ENCODE results near the gene LMTK2. TPM values are rescaled to one million over a fixed set of nuclear protein-coding genes. Genes with fewer than 3 reads are reported as not detected.

The LMTK2 gene
- total RNA-seq, 2 experiments from 2014 or later = 11.4 to 13.1 TPM

GRCh38 chr7:98221611-98222532 is 115.2 kb downstream of the LMTK2 start:
- no peak for DNase-seq
- Mint-ChIP-seq H3K9me3 (no peaks in the 10 kb centered on the region), H3K36me3 (ENCODE audit: low read depth) (peaks cover 12% of the 10 kb centered on the region), H3K27me3 (ENCODE audit: low read depth) (no peaks in the 10 kb centered on the region), H3K27ac (no peak overlapping the region), H3K4me3 (no peak overlapping the region), H3K4me1 (ENCODE audit: low read depth) (peaks cover 15% of the 10 kb centered on the region)
- intact Hi-C loops (cut with micrococcal nuclease) = no loop called here
- CTCF ChIA-PET = no interaction called here

GRCh38 chr7:98222533-98223195 is 116.0 kb downstream of the LMTK2 start:
- Mint-ChIP-seq H3K27me3 (ENCODE audit: low read depth) (no peaks in the 10 kb centered on the region), H3K36me3 (ENCODE audit: low read depth) (peaks cover 12% of the 10 kb centered on the region), H3K9me3 (no peaks in the 10 kb centered on the region), H3K27ac (no peak overlapping the region), H3K4me3 (no peak overlapping the region), H3K4me1 (ENCODE audit: low read depth) (peaks cover 15% of the 10 kb centered on the region)
- DNase-seq = no peak
- CTCF ChIA-PET = no interaction called here
- intact Hi-C loops (cut with micrococcal nuclease) = no loop called here

GRCh38 chr7:98223351-98223897 is 116.8 kb downstream of the LMTK2 start:
- intact Hi-C loops (cut with micrococcal nuclease) = no loop called here
- Mint-ChIP-seq H3K27ac (no peak overlapping the region), H3K36me3 (ENCODE audit: low read depth) (peaks cover 13% of the 10 kb centered on the region), H3K9me3 (no peaks in the 10 kb centered on the region), H3K27me3 (ENCODE audit: low read depth) (no peaks in the 10 kb centered on the region), H3K4me1 (ENCODE audit: low read depth) (peaks cover 11% of the 10 kb centered on the region), H3K4me3 (no peak overlapping the region)
- CTCF ChIA-PET = no interaction called here
- no peak for DNase-seq

GRCh38 chr7:98223898-98224700 is 117.4 kb downstream of the LMTK2 start:
- CTCF ChIA-PET = interaction anchor here (0.5 kb wide), 1 partner anchor 137 kb away, joined by 3 read pairs; no protein-coding TSS in a partner anchor
- intact Hi-C loops (cut with micrococcal nuclease) = no loop called here

GRCh38 chr7:98224701-98225181 is 118.1 kb downstream of the LMTK2 start:
- H3K4me1 Mint-ChIP-seq (ENCODE audit: low read depth) = no peaks in the 10 kb centered on the region
- no peak overlapping the region for H3K4me3 Mint-ChIP-seq
- intact Hi-C loops (cut with micrococcal nuclease) = no loop called here
- DNase-seq = no peak
- CTCF ChIA-PET = interaction anchor here (0.5 kb wide), 1 partner anchor 138 kb away, joined by 3 read pairs; no protein-coding TSS in a partner anchor
- no peaks in the 10 kb centered on the region for H3K9me3 Mint-ChIP-seq
- H3K27me3 Mint-ChIP-seq (ENCODE audit: low read depth) = no peaks in the 10 kb centered on the region
- H3K27ac Mint-ChIP-seq = no peak overlapping the region
- peaks cover 13% of the 10 kb centered on the region for H3K36me3 Mint-ChIP-seq (ENCODE audit: low read depth)

More at GRCh38 chr7:98223898-98224700, 117.4 kb downstream of the LMTK2 start:
- Mint-ChIP-seq H3K4me3 (no peak overlapping the region), H3K36me3 (ENCODE audit: low read depth) (peaks cover 13% of the 10 kb centered on the region), H3K27me3 (ENCODE audit: low read depth) (no peaks in the 10 kb centered on the region), H3K27ac (no peak overlapping the region), H3K9me3 (no peaks in the 10 kb centered on the region), H3K4me1 (ENCODE audit: low read depth) (peaks cover 4% of the 10 kb centered on the region)
- DNase-seq = no peak

DNA sequence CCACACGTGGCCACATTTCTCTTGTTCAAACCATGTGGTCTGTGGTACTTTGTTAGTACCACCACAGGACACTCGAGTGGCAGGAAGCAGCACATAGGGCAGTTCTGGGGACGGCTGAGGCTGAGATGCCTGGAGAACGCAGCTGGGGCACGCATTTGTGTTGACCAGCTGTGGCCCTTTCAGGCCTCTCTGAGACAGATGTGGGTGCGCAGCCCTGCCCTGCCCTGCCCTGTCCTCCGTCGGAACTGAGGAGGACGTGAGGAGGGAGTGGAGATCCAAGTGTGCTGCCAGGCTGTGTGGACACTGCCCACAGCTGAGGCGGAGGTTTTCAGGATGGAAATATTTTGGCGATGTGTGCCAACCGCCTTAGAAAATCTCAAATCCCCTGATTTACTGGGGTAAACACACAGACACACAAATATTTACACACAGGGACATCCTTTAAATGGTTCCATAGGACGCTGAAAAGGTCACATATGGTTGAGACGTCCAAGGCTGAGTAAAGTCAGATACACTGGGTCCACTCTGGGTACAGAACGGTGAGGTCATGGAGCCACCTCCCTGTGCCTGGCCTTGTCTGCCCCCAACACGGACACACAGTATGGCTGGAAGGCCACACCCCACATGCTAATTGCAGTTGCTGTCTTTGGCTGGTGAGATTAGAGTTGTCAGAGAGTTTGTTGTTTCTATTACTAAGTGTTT is 119.4 kb downstream of the LMTK2 start:
- no peaks in the 10 kb centered on the region for H3K9me3 Mint-ChIP-seq
- no peak for DNase-seq
- no peak overlapping the region for H3K4me3 Mint-ChIP-seq
- intact Hi-C loops (cut with micrococcal nuclease) = no loop called here
- H3K36me3 Mint-ChIP-seq (ENCODE audit: low read depth) = peaks cover 12% of the 10 kb centered on the region
- H3K4me1 Mint-ChIP-seq (ENCODE audit: low read depth) = no peaks in the 10 kb centered on the region
- CTCF ChIA-PET = interaction anchor here (0.9 kb wide), 1 partner anchor 18 kb away, joined by 4 read pairs; no protein-coding TSS in a partner anchor
- H3K27ac Mint-ChIP-seq = no peak overlapping the region
- H3K27me3 Mint-ChIP-seq (ENCODE audit: low read depth) = no peaks in the 10 kb centered on the region

DNA sequence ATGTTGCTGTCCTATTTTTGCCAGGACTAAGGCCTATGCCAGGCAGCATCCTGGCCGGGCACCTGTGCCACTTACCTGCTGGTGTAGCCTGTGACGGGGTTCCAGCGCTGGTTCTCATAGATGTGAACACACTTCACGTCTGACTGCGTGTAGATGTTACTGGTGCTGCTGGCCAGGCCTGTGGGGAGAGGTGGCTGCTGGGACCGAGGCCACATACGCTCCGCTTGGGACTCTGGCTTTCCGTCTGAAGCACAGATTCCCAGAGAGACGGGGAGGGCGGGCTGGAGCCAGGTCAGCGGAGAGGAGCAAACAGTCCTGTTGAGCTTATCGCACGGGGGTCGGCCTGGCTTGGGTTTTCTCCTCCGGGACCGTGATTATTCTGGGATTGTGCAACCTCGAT is 121.3 kb downstream of the LMTK2 start:
- CTCF ChIA-PET = no interaction called here
- Mint-ChIP-seq H3K27me3 (ENCODE audit: low read depth) (no peaks in the 10 kb centered on the region), H3K4me1 (ENCODE audit: low read depth) (no peaks in the 10 kb centered on the region), H3K36me3 (ENCODE audit: low read depth) (peaks cover 12% of the 10 kb centered on the region), H3K27ac (no peak overlapping the region), H3K4me3 (no peak overlapping the region), H3K9me3 (no peaks in the 10 kb centered on the region)
- DNase-seq = no peak
- intact Hi-C loops (cut with micrococcal nuclease) = no loop called here

DNA sequence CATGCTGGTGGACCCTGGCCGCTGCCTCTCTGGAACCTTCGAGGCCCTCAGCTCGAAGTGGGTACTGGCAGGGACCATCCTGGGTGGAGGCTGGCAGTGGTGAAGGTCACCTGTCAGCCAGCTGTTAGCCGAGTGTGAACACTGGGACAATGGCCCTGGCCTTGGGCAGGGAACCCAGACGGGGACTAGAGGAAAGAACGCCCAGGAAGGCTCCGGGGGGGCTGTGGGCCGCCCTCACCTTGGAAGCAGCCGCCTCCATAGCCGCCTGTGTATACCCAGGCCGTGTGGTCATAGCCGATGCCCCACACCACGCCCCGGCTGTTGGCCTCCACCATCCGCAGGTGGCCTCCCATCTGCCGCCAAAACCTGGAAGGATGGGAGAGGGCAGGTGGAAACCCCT is 122.1 kb downstream of the LMTK2 start:
- H3K4me1 Mint-ChIP-seq (ENCODE audit: low read depth) = no peaks in the 10 kb centered on the region
- H3K9me3 Mint-ChIP-seq = no peaks in the 10 kb centered on the region
- H3K36me3 Mint-ChIP-seq (ENCODE audit: low read depth) = peaks cover 10% of the 10 kb centered on the region
- H3K4me3 Mint-ChIP-seq = no peak overlapping the region
- no peaks in the 10 kb centered on the region for H3K27me3 Mint-ChIP-seq (ENCODE audit: low read depth)
- CTCF ChIA-PET = no interaction called here
- no peak overlapping the region for H3K27ac Mint-ChIP-seq
- DNase-seq = no peak
- intact Hi-C loops (cut with micrococcal nuclease) = no loop called here

DNA sequence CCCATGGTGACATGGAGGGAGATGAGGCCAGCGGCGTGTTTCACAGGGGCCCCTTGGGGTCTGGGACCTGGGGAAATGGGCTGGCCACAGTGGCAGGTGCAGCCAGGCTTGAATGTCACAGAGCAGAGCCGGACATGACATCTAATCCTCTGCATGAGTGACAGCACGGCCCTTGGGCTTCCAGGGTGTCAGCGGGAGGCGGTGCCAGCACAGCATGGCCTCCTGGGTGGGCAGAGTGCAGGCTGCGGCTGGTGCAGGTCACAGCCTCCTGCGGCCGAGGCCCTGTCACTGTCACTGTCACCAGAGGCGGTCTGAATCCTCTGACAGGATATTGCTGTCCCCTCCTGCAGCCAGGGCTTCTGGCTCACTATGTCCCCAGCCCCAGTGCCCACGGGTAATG is 122.8 kb downstream of the LMTK2 start:
- DNase-seq = no peak
- no peaks in the 10 kb centered on the region for H3K27me3 Mint-ChIP-seq (ENCODE audit: low read depth)
- H3K27ac Mint-ChIP-seq = no peak overlapping the region
- H3K36me3 Mint-ChIP-seq (ENCODE audit: low read depth) = peaks cover 10% of the 10 kb centered on the region
- CTCF ChIA-PET = no interaction called here
- intact Hi-C loops (cut with micrococcal nuclease) = no loop called here
- no peak overlapping the region for H3K4me3 Mint-ChIP-seq
- H3K4me1 Mint-ChIP-seq (ENCODE audit: low read depth) = no peaks in the 10 kb centered on the region
- H3K9me3 Mint-ChIP-seq = no peaks in the 10 kb centered on the region

DNA sequence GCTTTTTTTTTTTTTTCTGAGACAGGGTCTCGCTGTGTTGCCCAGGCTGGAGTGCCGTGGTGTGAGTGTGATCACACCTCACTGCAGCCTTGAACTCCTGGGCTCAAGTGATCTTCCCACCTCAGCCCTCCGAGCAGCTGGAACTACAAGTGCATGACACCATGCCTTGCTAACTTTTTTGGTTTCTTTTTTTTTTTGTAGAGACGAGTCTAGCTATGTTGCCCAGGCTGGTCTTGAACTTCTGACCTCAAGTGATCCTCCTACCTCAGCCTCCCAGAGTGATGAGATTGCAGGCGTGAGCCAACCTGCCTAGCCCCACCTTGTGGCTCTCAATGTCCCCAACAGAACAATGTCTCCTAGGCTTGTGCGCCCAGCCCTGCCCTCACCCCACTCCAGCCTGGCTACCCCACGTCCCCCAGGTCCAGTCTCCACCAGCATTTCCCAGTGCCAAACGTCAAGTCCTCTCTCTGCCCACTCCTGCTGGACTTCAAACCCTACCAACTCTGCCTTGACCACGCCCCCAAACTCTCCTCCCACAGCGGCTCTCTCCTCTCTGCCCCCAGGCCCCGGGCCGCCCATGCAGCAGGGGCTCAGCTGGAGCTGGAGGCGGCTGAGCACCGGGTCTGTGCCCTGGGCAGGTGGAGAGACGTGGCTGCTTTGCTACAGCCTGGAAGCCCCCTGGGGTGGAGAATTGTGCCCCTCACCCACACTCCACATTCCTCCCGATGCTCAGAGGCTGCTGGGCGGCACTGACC is 123.5 kb downstream of the LMTK2 start:
- Mint-ChIP-seq H3K27me3 (ENCODE audit: low read depth) (no peaks in the 10 kb centered on the region), H3K4me3 (no peak overlapping the region), H3K9me3 (no peaks in the 10 kb centered on the region), H3K36me3 (ENCODE audit: low read depth) (peaks cover 13% of the 10 kb centered on the region), H3K4me1 (ENCODE audit: low read depth) (no peaks in the 10 kb centered on the region), H3K27ac (no peak overlapping the region)
- intact Hi-C loops (cut with micrococcal nuclease) = no loop called here
- CTCF ChIA-PET = no interaction called here
- no peak for DNase-seq

- Mint-ChIP-seq H3K9me3 (no peaks in the 10 kb centered on the region), H3K27me3 (ENCODE audit: low read depth) (no peaks in the 10 kb centered on the region), H3K4me3 (no peak overlapping the region), H3K27ac (no peak overlapping the region), H3K4me1 (ENCODE audit: low read depth) (no peaks in the 10 kb centered on the region), H3K36me3 (ENCODE audit: low read depth) (peaks cover 10% of the 10 kb centered on the region)
- CTCF ChIA-PET = no interaction called here
- no peak for DNase-seq
- intact Hi-C loops (cut with micrococcal nuclease) = no loop called here
Observed at GRCh38 chr7:98230746-98231471, 124.2 kb downstream of the LMTK2 start.
